Measurements from ENCODE around the gene ILKAP.

The ILKAP gene

DNA sequence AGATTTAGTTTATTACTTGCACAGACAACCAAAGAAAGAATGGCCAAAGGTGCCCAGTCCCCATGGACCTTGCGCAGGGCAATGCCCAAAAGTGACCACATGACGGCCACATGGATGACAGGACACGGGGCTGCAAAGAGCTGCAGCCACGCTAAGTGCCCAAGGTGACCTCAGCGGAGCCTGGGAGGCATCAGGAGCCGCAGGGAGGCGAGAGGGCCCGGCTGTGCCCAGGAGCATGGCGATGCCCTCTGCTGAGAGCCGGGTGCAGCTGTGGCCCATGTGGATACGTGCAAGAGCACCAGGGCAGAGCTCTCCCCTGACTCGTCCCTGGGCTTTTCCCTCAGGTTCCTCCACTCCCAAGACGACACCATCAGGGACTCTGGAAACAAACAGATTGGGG lies 21.6 kb upstream of the ILKAP start:
- Histone ChIP-seq H3K18ac (ENCODE audit: low read length) (no peak overlapping the region), H3K4me2 (ENCODE audit: low read length) (no peak overlapping the region), H3K79me1 (ENCODE audit: low read length) (no peaks in the 10 kb centered on the region), H3K4me3 (ENCODE audit: low read depth, low read length) (no peak overlapping the region), H3K36me3 (ENCODE audit: control insufficient read depth in 1 of 2, insufficient read depth in 2 of 2, low read length in 2 of 2) (no peaks in the 10 kb centered on the region), H3K27me3 (ENCODE audit: insufficient read depth, low read length) (no peaks in the 10 kb centered on the region), H3K14ac (ENCODE audit: low read length) (no peak overlapping the region), H2AK5ac (ENCODE audit: low read length) (no peak overlapping the region), H2AFZ (ENCODE audit: insufficient read depth, low read length, poor library complexity) (no peak overlapping the region), H3K79me2 (ENCODE audit: control insufficient read depth, insufficient read depth, low read length, poor library complexity) (no peaks in the 10 kb centered on the region), H2BK5ac (ENCODE audit: low read depth, low read length, poor library complexity) (no peak overlapping the region), H4K8ac (ENCODE audit: low read depth, low read length) (no peak overlapping the region), H3K9ac (ENCODE audit: low read length) (no peak overlapping the region), H2BK12ac (ENCODE audit: low read length) (no peak overlapping the region), H2BK120ac (ENCODE audit: insufficient read depth, low read length, poor library complexity) (no peak overlapping the region), H3K27ac (ENCODE audit: low read depth, low read length) (no peak overlapping the region), H4K12ac (ENCODE audit: low read depth, low read length) (no peak overlapping the region), H3K4ac (ENCODE audit: low read depth, low read length) (no peak overlapping the region), H3K9me3 (ENCODE audit: insufficient read depth, low read depth, low read length) (no peaks in the 10 kb centered on the region), H3K4me1 (ENCODE audit: control insufficient read depth in 1 of 2, insufficient read depth in 2 of 2, low read length in 2 of 2) (peaks cover 12 to 14% of the 10 kb centered on the region in 2 experiments), H3K23ac (ENCODE audit: low read length) (no peak overlapping the region), H4K91ac (ENCODE audit: low read depth, low read length) (no peak overlapping the region)
- no CpG with 5 or more reads among the region's 13 CpGs for WGBS (ENCODE audit: extremely low coverage, insufficient coverage, insufficient read length)
- DNase-seq: no peak

DNA sequence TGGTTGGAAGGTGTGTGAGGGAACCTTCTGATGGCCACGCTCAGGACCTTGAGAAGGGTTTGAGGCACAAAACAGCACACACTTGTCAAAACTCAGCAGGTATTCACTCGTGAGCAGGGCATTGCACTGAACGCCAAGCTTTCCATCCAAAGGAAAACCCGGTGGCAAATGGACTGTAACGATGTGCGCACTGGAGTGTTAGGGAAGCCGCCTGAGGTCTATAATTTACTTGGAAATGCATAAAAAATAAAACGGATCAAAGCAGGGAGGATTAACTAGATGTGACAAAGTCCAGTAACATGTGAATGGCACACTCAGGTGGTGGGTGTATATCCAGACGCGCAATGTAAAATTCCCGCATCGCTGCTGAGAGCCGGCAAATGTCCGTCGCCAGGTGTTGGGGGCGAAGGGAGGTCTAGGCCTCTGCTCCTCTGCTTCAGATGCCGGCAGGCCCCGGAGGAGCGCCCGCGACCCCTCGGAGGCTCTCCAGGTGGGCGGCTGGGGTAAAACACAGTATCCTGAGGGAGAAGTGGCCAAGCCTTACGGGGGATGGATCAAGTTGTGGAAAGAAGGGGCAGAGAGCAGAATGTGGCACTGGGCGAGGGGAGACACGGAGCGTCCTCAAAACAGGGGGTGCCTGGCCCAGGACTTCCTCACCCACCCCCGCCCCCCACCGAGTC lies 21.0 kb upstream of the ILKAP start:
- Histone ChIP-seq H2AFZ (ENCODE audit: insufficient read depth, low read length, poor library complexity) (no peak overlapping the region), H4K91ac (ENCODE audit: low read depth, low read length) (no peak overlapping the region), H3K79me1 (ENCODE audit: low read length) (no peaks in the 10 kb centered on the region), H3K23ac (ENCODE audit: low read length) (no peak overlapping the region), H3K9ac (ENCODE audit: low read length) (no peak overlapping the region), H4K12ac (ENCODE audit: low read depth, low read length) (no peak overlapping the region), H3K9me3 (ENCODE audit: insufficient read depth, low read depth, low read length) (no peaks in the 10 kb centered on the region), H3K27me3 (ENCODE audit: insufficient read depth, low read length) (no peaks in the 10 kb centered on the region), H2BK5ac (ENCODE audit: low read depth, low read length, poor library complexity) (no peak overlapping the region), H3K4ac (ENCODE audit: low read depth, low read length) (no peak overlapping the region), H2BK120ac (ENCODE audit: insufficient read depth, low read length, poor library complexity) (no peak overlapping the region), H4K8ac (ENCODE audit: low read depth, low read length) (no peak overlapping the region), H3K27ac (ENCODE audit: low read depth, low read length) (no peak overlapping the region), H3K79me2 (ENCODE audit: control insufficient read depth, insufficient read depth, low read length, poor library complexity) (no peaks in the 10 kb centered on the region), H3K4me2 (ENCODE audit: low read length) (no peak overlapping the region), H3K36me3 (ENCODE audit: control insufficient read depth in 1 of 2, insufficient read depth in 2 of 2, low read length in 2 of 2) (no peaks in the 10 kb centered on the region), H3K14ac (ENCODE audit: low read length) (no peak overlapping the region), H3K4me3 (ENCODE audit: low read depth, low read length) (no peak overlapping the region), H2AK5ac (ENCODE audit: low read length) (no peak overlapping the region), H3K4me1 (ENCODE audit: control insufficient read depth in 1 of 2, insufficient read depth in 2 of 2, low read length in 2 of 2) (peaks cover 12 to 14% of the 10 kb centered on the region in 2 experiments), H3K18ac (ENCODE audit: low read length) (no peak overlapping the region), H2BK12ac (ENCODE audit: low read length) (no peak overlapping the region)
- DNase-seq: no peak
- no CpG with 5 or more reads among the region's 29 CpGs for WGBS (ENCODE audit: extremely low coverage, insufficient coverage, insufficient read length)

DNA sequence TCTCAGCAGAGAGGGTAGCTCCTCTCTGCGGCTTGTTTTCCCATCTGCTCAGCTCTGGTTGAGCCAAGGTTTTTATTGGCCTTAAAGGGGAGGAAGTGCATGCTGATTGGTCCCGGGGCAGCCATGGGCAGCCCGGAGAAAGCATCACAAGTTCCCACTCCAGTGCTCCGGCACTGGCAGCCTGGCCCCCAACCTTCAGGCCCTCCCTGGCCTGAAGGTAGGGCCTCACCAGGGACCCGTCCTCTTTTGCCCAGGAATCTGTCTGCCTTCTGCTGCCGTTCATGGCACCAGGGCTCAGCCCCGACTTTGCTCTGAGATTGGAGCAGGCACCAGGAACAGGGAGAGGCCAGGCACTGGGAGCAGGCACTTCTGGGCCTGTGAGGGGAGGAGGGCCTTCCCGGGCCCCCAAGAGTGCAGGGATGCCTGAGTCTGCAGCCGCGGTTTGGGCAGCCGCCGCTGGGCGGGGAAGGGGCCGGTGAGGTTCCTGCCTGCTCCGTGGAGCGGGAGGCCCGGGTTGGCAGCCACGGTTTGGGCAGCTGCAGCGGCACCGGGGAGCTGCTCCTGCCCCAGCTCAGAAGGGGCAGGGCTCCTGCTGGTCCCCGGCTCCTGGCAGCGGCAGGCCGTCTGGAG lies 17.5 kb upstream of the ILKAP start:
- Histone ChIP-seq H2BK120ac (ENCODE audit: insufficient read depth, low read length, poor library complexity) (no peak overlapping the region), H3K4me3 (ENCODE audit: low read depth, low read length) (no peak overlapping the region), H3K4ac (ENCODE audit: low read depth, low read length) (no peak overlapping the region), H3K79me1 (ENCODE audit: low read length) (no peaks in the 10 kb centered on the region), H3K27me3 (ENCODE audit: insufficient read depth, low read length) (no peaks in the 10 kb centered on the region), H3K18ac (ENCODE audit: low read length) (no peak overlapping the region), H3K4me2 (ENCODE audit: low read length) (no peak overlapping the region), H3K27ac (ENCODE audit: low read depth, low read length) (no peak overlapping the region), H3K4me1 (ENCODE audit: control insufficient read depth in 1 of 2, insufficient read depth in 2 of 2, low read length in 2 of 2) (no peaks in the 10 kb centered on the region), H3K79me2 (ENCODE audit: control insufficient read depth, insufficient read depth, low read length, poor library complexity) (no peaks in the 10 kb centered on the region), H2AFZ (ENCODE audit: insufficient read depth, low read length, poor library complexity) (no peak overlapping the region), H3K9ac (ENCODE audit: low read length) (no peak overlapping the region), H3K23ac (ENCODE audit: low read length) (no peak overlapping the region), H2BK12ac (ENCODE audit: low read length) (no peak overlapping the region), H3K36me3 (ENCODE audit: control insufficient read depth in 1 of 2, insufficient read depth in 2 of 2, low read length in 2 of 2) (no peaks in the 10 kb centered on the region), H2AK5ac (ENCODE audit: low read length) (no peak overlapping the region), H2BK5ac (ENCODE audit: low read depth, low read length, poor library complexity) (no peak overlapping the region), H4K8ac (ENCODE audit: low read depth, low read length) (no peak overlapping the region), H3K9me3 (ENCODE audit: insufficient read depth, low read depth, low read length) (no peaks in the 10 kb centered on the region), H3K14ac (ENCODE audit: low read length) (no peak overlapping the region), H4K91ac (ENCODE audit: low read depth, low read length) (no peak overlapping the region), H4K12ac (ENCODE audit: low read depth, low read length) (no peak overlapping the region)
- no CpG with 5 or more reads among the region's 23 CpGs for WGBS (ENCODE audit: extremely low coverage, insufficient coverage, insufficient read length)
- no peak for DNase-seq

DNA sequence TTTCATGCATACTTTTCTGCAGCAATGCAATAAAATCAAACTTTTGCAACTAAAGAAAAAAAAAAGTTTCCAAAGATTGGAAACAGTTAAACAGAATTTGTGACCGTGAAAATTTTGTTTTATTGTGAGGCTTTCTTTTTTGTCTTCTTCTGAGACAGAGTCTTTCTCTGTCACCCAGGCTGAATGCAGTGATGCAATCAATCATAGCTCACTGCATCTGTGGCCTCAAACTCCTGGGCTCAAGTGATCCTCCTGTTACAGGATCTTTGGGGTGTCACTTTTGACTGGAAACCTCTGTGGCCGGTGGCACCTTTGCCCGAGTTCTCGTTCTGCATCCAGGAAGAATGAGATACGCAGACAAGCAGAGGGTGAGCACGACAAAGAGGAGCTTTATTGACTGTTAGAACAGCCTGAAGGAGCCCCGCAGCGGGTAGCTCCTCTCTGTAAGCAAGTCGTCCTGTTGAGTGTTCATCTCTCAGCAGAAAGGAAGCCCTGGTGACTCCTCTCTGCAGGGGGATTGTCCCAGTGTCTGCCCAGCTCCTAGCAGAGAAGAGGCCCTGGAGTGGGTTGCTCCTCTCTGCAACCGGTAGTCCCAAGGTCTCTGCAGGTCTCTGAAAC lies 16.9 kb upstream of the ILKAP start:
- no peak overlapping the region for H2BK5ac ChIP-seq (ENCODE audit: low read depth, low read length, poor library complexity)
- no peak overlapping the region for H2BK120ac ChIP-seq (ENCODE audit: insufficient read depth, low read length, poor library complexity)
- no peak overlapping the region for H3K4me2 ChIP-seq (ENCODE audit: low read length)
- H2AFZ ChIP-seq (ENCODE audit: insufficient read depth, low read length, poor library complexity): no peak overlapping the region
- no peak overlapping the region for H3K4ac ChIP-seq (ENCODE audit: low read depth, low read length)
- no peaks in the 10 kb centered on the region for H3K27me3 ChIP-seq (ENCODE audit: insufficient read depth, low read length)
- no peaks in the 10 kb centered on the region for H3K79me2 ChIP-seq (ENCODE audit: control insufficient read depth, insufficient read depth, low read length, poor library complexity)
- no peak overlapping the region for H3K14ac ChIP-seq (ENCODE audit: low read length)
- H3K4me1 ChIP-seq (ENCODE audit: control insufficient read depth in 1 of 2, insufficient read depth in 2 of 2, low read length in 2 of 2): no peaks in the 10 kb centered on the region
- H4K12ac ChIP-seq (ENCODE audit: low read depth, low read length): no peak overlapping the region
- no peaks in the 10 kb centered on the region for H3K9me3 ChIP-seq (ENCODE audit: insufficient read depth, low read depth, low read length)
- no peak overlapping the region for H3K18ac ChIP-seq (ENCODE audit: low read length)
- H4K8ac ChIP-seq (ENCODE audit: low read depth, low read length): no peak overlapping the region
- H2AK5ac ChIP-seq (ENCODE audit: low read length): no peak overlapping the region
- H3K36me3 ChIP-seq (ENCODE audit: control insufficient read depth in 1 of 2, insufficient read depth in 2 of 2, low read length in 2 of 2): no peaks in the 10 kb centered on the region
- H3K9ac ChIP-seq (ENCODE audit: low read length): no peak overlapping the region
- no peak overlapping the region for H3K23ac ChIP-seq (ENCODE audit: low read length)
- DNase-seq: no peak
- WGBS (ENCODE audit: extremely low coverage, insufficient coverage, insufficient read length): no CpG with 5 or more reads among the region's 10 CpGs
- no peak overlapping the region for H2BK12ac ChIP-seq (ENCODE audit: low read length)
- no peak overlapping the region for H3K27ac ChIP-seq (ENCODE audit: low read depth, low read length)
- H3K4me3 ChIP-seq (ENCODE audit: low read depth, low read length): no peak overlapping the region
- H3K79me1 ChIP-seq (ENCODE audit: low read length): no peaks in the 10 kb centered on the region
- H4K91ac ChIP-seq (ENCODE audit: low read depth, low read length): no peak overlapping the region

Data from trophoblast cell (in vitro differentiated cells and primary cell).